Endothelial cell of umbilical vein (primary cell): ENCODE data around the gene OPTN. TPM values are rescaled to one million over a fixed set of nuclear protein-coding genes. Genes with fewer than 3 reads are reported as not detected.

ENCODE experiments used
- BruUV-seq: library from RNA; stranded (reverse); fragments of 400-500 nt; replicated peaks from 2 replicates; lab custom pipeline; 2021; lab: Mats Ljungman, UMichigan
- CTCF ChIA-PET: fragments of 300-600, 350-600 bp; sonication (Branson Sonifier 250); formaldehyde crosslinking; loops from one replicate; lab custom pipeline; 2021; ENCODE audit warnings: antibody characterized with exemption, inconsistent platforms; lab: Charles Lee
- POLR2A ChIA-PET: fragments of 300-600, 350-600 bp; sonication (Branson Sonifier 250); formaldehyde crosslinking; loops from one replicate; lab custom pipeline; 2021; ENCODE audit warnings: antibody characterized with exemption, inconsistent platforms; lab: Charles Lee
- DNase-seq: peaks from one replicate; pipeline ENCODE4 v3.0.0-alpha.2; 2011; ENCODE audit warnings: low read depth, low spot score
- FAIRE-seq: peaks from 2 replicates; lab custom pipeline; 2011; peaks lifted over from hg19 to GRCh38; lab: Jason Lieb, UNC
- H2AFZ ChIP-seq: 2 replicates; pipeline ENCODE4 v1.6.0; 2012; ENCODE audit warnings: low read depth, low read length, control low read depth, inconsistent platforms
- H3K27ac ChIP-seq: 2 replicates; pipeline ENCODE4 v1.5.1; 2011; ENCODE audit warnings: low read depth, mild to moderate bottlenecking, control low read depth, low read length, moderate library complexity; ENCODE audit not compliant: insufficient read depth
- H3K27me3 ChIP-seq, 2 experiments: 2 replicates each; pipeline versions ENCODE4 v1.6.0 to v1.6.1; 2011; ENCODE audit warnings: low read length in 2 of 2, mixed read lengths in 1 of 2; ENCODE audit not compliant: control insufficient read depth in 2 of 2, insufficient read depth in 2 of 2
- H3K36me3 ChIP-seq, 2 experiments: 2 replicates in 1 of 2; 3 replicates in 1 of 2; pipeline ENCODE4 v1.5.1; 2011; ENCODE audit warnings: low read length in 2 of 2, mild to moderate bottlenecking in 1 of 2, moderate library complexity in 1 of 2; ENCODE audit not compliant: control insufficient read depth in 2 of 2, insufficient read depth in 2 of 2; ENCODE audit errors: extremely low read depth in 1 of 2
- H3K4me1 ChIP-seq: 3 replicates; pipeline ENCODE4 v1.5.1; 2011; ENCODE audit warnings: mild to moderate bottlenecking, low read length; ENCODE audit not compliant: control insufficient read depth, insufficient read depth; ENCODE audit errors: extremely low read depth
- H3K4me2 ChIP-seq: 2 replicates; pipeline ENCODE4 v1.6.1; 2011; ENCODE audit warnings: low read length, control low read depth, mixed read lengths; ENCODE audit not compliant: insufficient read depth
- H3K4me3 ChIP-seq, 3 experiments: fragments of 200-600 bp in 1 of 3; sonication (generic), shearing (Covaris generic) in 1 of 3; replicated peaks in 1 of 3; 2 replicates each; pipeline ENCODE4 v1.5.1; 2011 to 2016; ENCODE audit warnings: control low read depth in 3 of 3, low read length in 3 of 3, mild to moderate bottlenecking in 2 of 3, inconsistent platforms in 1 of 3, low read depth in 1 of 3, moderate library complexity in 1 of 3; ENCODE audit not compliant: insufficient read depth in 1 of 3
- H3K79me2 ChIP-seq: 2 replicates; pipeline ENCODE4 v1.6.0; 2012; ENCODE audit warnings: low read length, inconsistent platforms; ENCODE audit not compliant: control insufficient read depth, insufficient read depth
- H3K9ac ChIP-seq: replicated peaks from 2 replicates; pipeline ENCODE3; 2011; ENCODE audit warnings: low read length, control low read depth; ENCODE audit not compliant: insufficient read depth; ENCODE audit errors: extremely low read depth
- H3K9me1 ChIP-seq: replicated peaks from 3 replicates; pipeline ENCODE4 v1.6.0; 2011; ENCODE audit warnings: mild to moderate bottlenecking, low read length; ENCODE audit not compliant: control insufficient read depth, insufficient read depth; ENCODE audit errors: extremely low read depth
- H3K9me3 ChIP-seq: replicated peaks from 2 replicates; pipeline ENCODE4 v1.5.1; 2012; ENCODE audit warnings: low read length, inconsistent platforms; ENCODE audit not compliant: control insufficient read depth, insufficient read depth
- H4K20me1 ChIP-seq: replicated peaks from 2 replicates; pipeline ENCODE3; 2011; ENCODE audit warnings: mild to moderate bottlenecking, low read length; ENCODE audit not compliant: control insufficient read depth, insufficient read depth; ENCODE audit errors: extremely low read depth
- CTCF ChIP-seq, 2 donors: IDR thresholded peaks; 1 replicate in 1 of 2; 2 replicates in 1 of 2; pipeline ENCODE4 v1.5.1; 2011; ENCODE audit warnings: low read length in 2 of 2, mild to moderate bottlenecking in 2 of 2, moderate library complexity in 2 of 2, control low read depth in 1 of 2, inconsistent platforms in 1 of 2, low read depth in 1 of 2; ENCODE audit not compliant: insufficient read depth in 1 of 2; ENCODE audit errors: extremely low read depth in 1 of 2
- EZH2 ChIP-seq: IDR thresholded peaks from 2 replicates; pipeline ENCODE4 v1.6.1; 2012; ENCODE audit warnings: borderline replicate concordance, low read depth, mild to moderate bottlenecking, moderate library complexity, low read length, inconsistent platforms; ENCODE audit not compliant: severe bottlenecking
- JUN ChIP-seq: IDR thresholded peaks from 2 replicates; pipeline ENCODE4 v1.6.1; 2011; ENCODE audit warnings: borderline replicate concordance, low read depth; ENCODE audit not compliant: insufficient read length, insufficient read depth
- MYC ChIP-seq: IDR thresholded peaks from one replicate; pipeline ENCODE4 v1.6.1; 2011; ENCODE audit warnings: mild to moderate bottlenecking, low read depth, low read length
- POLR2A ChIP-seq: IDR thresholded peaks from 2 replicates; pipeline ENCODE4 v1.6.1; 2012; ENCODE audit warnings: low read depth, mild to moderate bottlenecking, control low read depth, low read length
- POLR2AphosphoS5 ChIP-seq: IDR thresholded peaks from 2 replicates; pipeline ENCODE4 v1.6.1; 2012; ENCODE audit warnings: low read depth, mild to moderate bottlenecking, control low read depth, low read length, moderate library complexity; ENCODE audit not compliant: insufficient read depth
- dilution Hi-C: fragments of 300-500 bp; cut with MboI; formaldehyde crosslinking; loops from one replicate; pipeline ENCODE4 v1.15.0; 2019; ENCODE audit warnings: low sequenced_read_pairs; ENCODE audit not compliant: extremely low pct_ligation_motif_present
- intact Hi-C: fragments of 100-400 bp; cut with micrococcal nuclease; formaldehyde crosslinking; loops from one replicate; pipeline ENCODE4 v1.10.0; 2022
- polyA plus RNA-seq, 4 experiments: library from polyadenylated mRNA; depleted of rRNA in 3 of 4; stranded (reverse) in 3 of 4; unstranded in 1 of 4; fragments of >200 nt; gene quantifications; 2 replicates each; pipeline versions ENCODE4 v1.2.1 to v1.2.3, GENCODE V29; 2011 to 2012; ENCODE audit warnings: missing spikeins in 1 of 4
- total RNA-seq: library from RNA; stranded (reverse); gene quantifications from 2 replicates; pipeline ENCODE4 v1.2.3, GENCODE V29; 2021

Gene OPTN
- total and polyA plus RNA-seq, 2 donors (not counting 3 experiments of a cell fraction or from before 2014, with no cell fraction given): 22.7 to 94.2 TPM

- Histone ChIP-seq H2AFZ (no peak overlapping the region), H3K36me3 (no peaks in the 10 kb centered on the region), H4K20me1 (no peaks in the 10 kb centered on the region), H3K4me1 (peaks cover 13% of the 10 kb centered on the region), H3K4me2 (no peak overlapping the region), H3K27ac (no peak overlapping the region), H3K9me3 (no peaks in the 10 kb centered on the region), H3K9ac (no peak overlapping the region), H3K9me1 (no peaks in the 10 kb centered on the region), H3K79me2 (peaks cover 26% of the 10 kb centered on the region), H3K27me3 (no peaks in the 10 kb centered on the region), H3K4me3 (no peak overlapping the region)
- POLR2A ChIA-PET: no interaction called here
- TF ChIP-seq CTCF (IDR thresholded peaks at IDR 0.05; ENCODE audit: extremely low read depth in 1 of 2, insufficient read depth in 1 of 2, low read depth in 1 of 2, low read length in 2 of 2): no peak
- TF ChIP-seq POLR2A: no peak
- no TSS peak for BruUV-seq
- CTCF ChIA-PET: interaction anchor here (1.7 kb wide), 1 partner anchor 138 kb away, joined by 6 read pairs; no protein-coding TSS in a partner anchor
- FAIRE-seq (no peak), DNase-seq (no peak)
- dilution Hi-C loops (no loop called here), intact Hi-C loops (no loop called here)
These were observed 63.9 kb downstream of the OPTN start for GRCh38 chr10:13163859-13164258.

- H3K9me1 ChIP-seq: no peaks in the 10 kb centered on the region
- no peak overlapping the region for H3K9ac ChIP-seq
- intact Hi-C loops: no loop called here
- no peaks in the 10 kb centered on the region for H4K20me1 ChIP-seq
- peaks cover 13% of the 10 kb centered on the region for H3K4me1 ChIP-seq
- FAIRE-seq: no peak
- DNase-seq: no peak
- BruUV-seq: no TSS peak
- no peaks in the 10 kb centered on the region for H3K9me3 ChIP-seq
- POLR2A ChIA-PET: no interaction called here
- CTCF ChIA-PET: no interaction called here
- no peaks in the 10 kb centered on the region for H3K36me3 ChIP-seq
- H3K4me3 ChIP-seq: no peak overlapping the region
- no peak overlapping the region for H2AFZ ChIP-seq
- no peaks in the 10 kb centered on the region for H3K27me3 ChIP-seq
- no peak overlapping the region for H3K27ac ChIP-seq
- peaks cover 26% of the 10 kb centered on the region for H3K79me2 ChIP-seq
- H3K4me2 ChIP-seq: no peak overlapping the region
- TF ChIP-seq CTCF (IDR thresholded peaks at IDR 0.05; ENCODE audit: extremely low read depth in 1 of 2, insufficient read depth in 1 of 2, low read depth in 1 of 2, low read length in 2 of 2) (no peak), EZH2 (no peak), POLR2AphosphoS5 (no peak), MYC (no peak), JUN (no peak), POLR2A (no peak)
- dilution Hi-C loops: no loop called here
These were observed 65.2 kb downstream of the OPTN start for GRCh38 chr10:13165177-13165576.
